Jurkat, Clone E6-1 (cell line): ENCODE measurements around the gene CCDC182.

Source experiments
- DNase-seq: peaks from one replicate; pipeline ENCODE4 v3.0.0-alpha.2; 2011; ENCODE audit warnings: low read depth, low spot score
- H3K4me3 ChIP-seq: 2 replicates; pipeline ENCODE4 v1.5.1; 2011; ENCODE audit warnings: mild to moderate bottlenecking, low read length, control low read depth, moderate library complexity

Gene CCDC182

GRCh38 chr17:57735230-57735629 is 9.9 kb downstream of the CCDC182 start:
- DNase-seq = no peak
- H3K4me3 ChIP-seq = no peak overlapping the region

GRCh38 chr17:57733085-57733484 is 12.0 kb downstream of the CCDC182 start:
- H3K4me3 ChIP-seq = no peak overlapping the region
- no peak for DNase-seq

- no peak for DNase-seq
Observed at GRCh38 chr17:57732062-57732461, 13.0 kb downstream of the CCDC182 start.

GRCh38 chr17:57730026-57730701 is 14.9 kb downstream of the CCDC182 start:
- DNase-seq = no peak

More at GRCh38 chr17:57732062-57732461, 13.0 kb downstream of the CCDC182 start:
- H3K4me3 ChIP-seq = no peak overlapping the region

GRCh38 chr17:57727630-57728175 is 17.4 kb downstream of the CCDC182 start:
- no peak for DNase-seq
- H3K4me3 ChIP-seq = no peak overlapping the region

More at GRCh38 chr17:57730026-57730701, 14.9 kb downstream of the CCDC182 start:
- H3K4me3 ChIP-seq = no peak overlapping the region

GRCh38 chr17:57726838-57727237 is 18.3 kb downstream of the CCDC182 start:
- no peak overlapping the region for H3K4me3 ChIP-seq
- no peak for DNase-seq

- no peak overlapping the region for H3K4me3 ChIP-seq
- DNase-seq = no peak
Observed at GRCh38 chr17:57726213-57726790, 18.8 kb downstream of the CCDC182 start.

- no peak overlapping the region for H3K4me3 ChIP-seq
- no peak for DNase-seq
Observed at GRCh38 chr17:57724729-57725125, 20.4 kb downstream of the CCDC182 start.

GRCh38 chr17:57724026-57724728 is 20.9 kb downstream of the CCDC182 start:
- no peak overlapping the region for H3K4me3 ChIP-seq
- no peak for DNase-seq

- H3K4me3 ChIP-seq = no peak overlapping the region
- DNase-seq = no peak
Observed at GRCh38 chr17:57723427-57724025, 21.6 kb downstream of the CCDC182 start.

GRCh38 chr17:57722704-57723043 is 22.4 kb downstream of the CCDC182 start:
- H3K4me3 ChIP-seq = no peak overlapping the region
- no peak for DNase-seq

- DNase-seq = no peak
- H3K4me3 ChIP-seq = no peak overlapping the region
Observed at GRCh38 chr17:57721967-57722703, 23.0 kb downstream of the CCDC182 start.

- DNase-seq = no peak
- no peak overlapping the region for H3K4me3 ChIP-seq
Observed at GRCh38 chr17:57720386-57721035, 24.6 kb downstream of the CCDC182 start.

GRCh38 chr17:57718878-57719277 is 26.2 kb downstream of the CCDC182 start:
- no peak overlapping the region for H3K4me3 ChIP-seq
- no peak for DNase-seq

- no peak for DNase-seq
- no peak overlapping the region for H3K4me3 ChIP-seq
Observed at GRCh38 chr17:57715981-57716380, 29.1 kb downstream of the CCDC182 start.

GRCh38 chr17:57714665-57715180 is 30.4 kb downstream of the CCDC182 start:
- no peak for DNase-seq
- H3K4me3 ChIP-seq = no peak overlapping the region

- DNase-seq = no peak
- H3K4me3 ChIP-seq = no peak overlapping the region
Observed at GRCh38 chr17:57713140-57713539, 32.0 kb downstream of the CCDC182 start.

GRCh38 chr17:57708410-57708809 is 36.7 kb downstream of the CCDC182 start:
- no peak for DNase-seq
- no peak overlapping the region for H3K4me3 ChIP-seq

GRCh38 chr17:57707892-57708291 is 37.2 kb downstream of the CCDC182 start:
- no peak for DNase-seq
- no peak overlapping the region for H3K4me3 ChIP-seq
